Activated CD4-positive, alpha-beta T cell treated with anti-CD3 and anti-CD28 coated beads for 24 hours (primary cell): ENCODE data around the gene STOX2.
A peak's percentile ranks its signal among the peaks of the same experiment; 100 is the strongest.

Experiments used
- DNase-seq, 2 donors: peaks; one replicate each; pipeline ENCODE4 v3.0.0-alpha.2; 2020; ENCODE audit warnings: low read depth in 2 of 2

The STOX2 gene, protein sequence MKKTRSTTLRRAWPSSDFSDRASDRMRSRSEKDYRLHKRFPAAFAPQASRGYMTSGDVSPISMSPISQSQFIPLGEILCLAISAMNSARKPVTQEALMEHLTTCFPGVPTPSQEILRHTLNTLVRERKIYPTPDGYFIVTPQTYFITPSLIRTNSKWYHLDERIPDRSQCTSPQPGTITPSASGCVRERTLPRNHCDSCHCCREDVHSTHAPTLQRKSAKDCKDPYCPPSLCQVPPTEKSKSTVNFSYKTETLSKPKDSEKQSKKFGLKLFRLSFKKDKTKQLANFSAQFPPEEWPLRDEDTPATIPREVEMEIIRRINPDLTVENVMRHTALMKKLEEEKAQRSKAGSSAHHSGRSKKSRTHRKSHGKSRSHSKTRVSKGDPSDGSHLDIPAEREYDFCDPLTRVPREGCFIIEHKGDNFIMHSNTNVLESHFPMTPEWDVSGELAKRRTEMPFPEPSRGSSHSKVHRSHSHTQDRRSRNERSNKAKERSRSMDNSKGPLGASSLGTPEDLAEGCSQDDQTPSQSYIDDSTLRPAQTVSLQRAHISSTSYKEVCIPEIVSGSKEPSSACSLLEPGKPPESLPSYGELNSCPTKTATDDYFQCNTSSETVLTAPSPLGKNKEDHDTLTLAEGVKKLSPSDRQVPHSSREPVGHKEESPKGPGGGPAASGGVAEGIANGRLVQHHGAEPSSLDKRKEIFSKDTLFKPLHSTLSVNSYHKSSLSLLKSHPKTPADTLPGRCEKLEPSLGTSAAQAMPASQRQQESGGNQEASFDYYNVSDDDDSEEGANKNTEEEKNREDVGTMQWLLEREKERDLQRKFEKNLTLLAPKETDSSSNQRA (N-terminal part only)

DNA sequence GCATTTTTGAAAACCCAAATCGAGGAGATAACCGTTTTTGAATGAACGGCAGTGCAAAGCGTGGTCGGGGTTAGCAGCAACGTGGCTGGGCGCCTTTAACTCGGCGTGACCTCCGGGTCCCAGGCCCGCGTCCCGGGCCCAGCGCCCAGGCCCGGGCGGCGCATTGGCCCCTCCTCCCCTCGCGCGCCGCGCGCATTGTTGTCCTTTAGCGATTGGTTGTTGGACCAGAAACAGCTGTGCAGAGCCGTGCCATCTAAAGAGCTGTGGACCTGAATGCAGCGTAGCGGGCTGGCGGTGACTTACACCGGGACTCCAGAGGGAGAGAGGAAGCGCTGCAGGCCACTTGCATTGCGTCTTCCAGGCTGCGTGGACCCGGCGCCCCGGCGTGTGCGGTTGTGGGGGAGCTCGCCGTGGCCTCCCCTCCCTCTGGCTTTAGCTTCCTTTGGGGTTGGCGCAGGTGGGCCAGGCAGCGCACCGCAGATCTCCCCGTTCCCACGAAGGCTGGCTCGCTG lies at the start of gene STOX2:
TSS of gene STOX2 (plus strand) at position 227 of the 512 bp plus-strand sequence. CDS start 1,484 bp downstream, outside the sequence.
- DNase-seq, result peak in 1 of 2 donors; percentile 14

DNA sequence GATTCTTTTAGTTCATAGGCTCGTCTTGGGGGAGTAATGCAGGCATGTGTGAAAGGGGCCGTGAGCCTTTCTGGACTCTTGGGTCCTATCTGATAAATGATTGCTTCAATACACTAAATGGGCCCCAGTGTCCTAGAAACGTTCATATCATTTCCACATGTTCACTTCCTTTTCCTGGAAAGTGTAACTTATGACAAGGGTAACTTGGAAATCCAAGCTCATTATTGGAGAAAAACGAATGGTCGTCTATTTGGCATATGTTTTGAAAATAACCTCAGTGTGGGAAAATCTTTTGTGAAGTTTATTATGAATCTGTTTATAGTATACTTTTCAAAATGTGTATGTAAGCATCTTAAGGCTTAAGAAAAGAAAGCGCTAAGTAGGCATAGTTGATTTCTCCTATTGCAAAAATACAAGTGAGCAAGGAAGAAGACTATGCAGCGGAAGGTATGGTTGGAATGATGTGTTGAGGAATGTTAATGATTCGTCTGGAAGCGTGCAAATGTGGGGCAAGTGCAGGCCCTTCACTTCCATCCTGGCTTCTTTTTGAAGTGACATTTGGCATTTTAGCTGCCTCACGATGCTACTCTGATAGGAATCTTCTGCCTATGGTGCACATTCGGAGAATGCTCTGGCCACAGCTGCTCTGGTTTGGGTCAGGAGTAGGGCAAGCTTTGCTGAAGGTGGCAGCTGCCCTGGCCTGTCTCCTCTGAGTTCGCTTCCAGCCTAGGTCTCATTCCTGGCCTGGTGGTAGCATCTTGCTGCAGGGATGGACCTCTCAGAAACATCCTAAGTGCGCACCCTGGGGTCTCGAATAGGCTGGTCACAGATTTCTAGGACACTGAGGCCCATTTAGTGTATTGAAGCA lies 49.5 kb upstream of the STOX2 start:
- DNase-seq, result no peak

DNA sequence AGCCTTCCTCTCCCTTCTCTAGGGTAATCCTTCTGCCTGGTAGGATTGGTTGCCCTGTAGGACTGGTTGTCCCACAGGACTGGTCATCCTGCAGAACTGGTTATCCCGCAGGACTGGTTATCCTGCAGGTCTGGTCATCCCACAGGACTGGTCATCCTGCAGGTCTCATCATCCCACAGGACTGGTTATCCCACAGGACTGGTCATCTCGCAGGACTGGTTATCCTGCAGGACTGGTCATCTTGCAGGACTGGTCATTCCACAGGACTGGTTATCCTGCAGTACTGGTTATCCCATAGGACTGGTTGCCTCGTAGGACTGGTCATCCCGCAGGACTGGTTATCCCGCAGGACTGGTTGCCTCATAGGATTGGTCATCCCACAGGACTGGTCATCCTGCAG lies 48.1 kb upstream of the STOX2 start:
- DNase-seq, result no peak

DNA sequence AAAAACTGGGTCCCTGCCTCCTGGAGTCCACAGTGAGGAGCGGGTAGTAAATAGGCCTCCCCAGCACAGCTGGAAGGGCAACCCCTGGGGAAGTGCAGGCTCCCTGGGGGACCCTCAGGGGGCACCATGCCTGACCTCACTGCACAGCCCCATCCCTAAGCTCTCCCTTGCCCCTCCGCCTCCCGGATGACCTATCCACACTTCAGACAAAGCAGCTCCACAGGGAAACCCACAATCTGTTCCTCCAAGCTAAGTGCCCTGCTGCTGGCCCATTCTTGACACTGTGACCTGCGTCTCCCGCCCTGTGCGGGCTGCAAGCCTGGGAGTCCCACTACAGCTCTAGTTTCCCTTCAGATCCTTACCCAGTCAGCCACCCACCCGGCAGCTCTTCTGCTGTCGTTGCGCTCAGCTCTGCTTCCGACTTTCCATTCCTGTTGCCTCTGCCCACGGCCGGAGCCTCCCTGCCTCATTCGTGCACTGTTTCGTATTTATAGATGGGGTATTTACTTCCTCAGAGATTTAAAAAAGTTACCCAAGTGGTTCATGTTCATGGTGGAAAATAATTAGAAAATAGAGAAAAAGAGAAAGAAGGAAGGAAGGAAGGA lies 47.0 kb upstream of the STOX2 start:
- DNase-seq, result no peak

DNA sequence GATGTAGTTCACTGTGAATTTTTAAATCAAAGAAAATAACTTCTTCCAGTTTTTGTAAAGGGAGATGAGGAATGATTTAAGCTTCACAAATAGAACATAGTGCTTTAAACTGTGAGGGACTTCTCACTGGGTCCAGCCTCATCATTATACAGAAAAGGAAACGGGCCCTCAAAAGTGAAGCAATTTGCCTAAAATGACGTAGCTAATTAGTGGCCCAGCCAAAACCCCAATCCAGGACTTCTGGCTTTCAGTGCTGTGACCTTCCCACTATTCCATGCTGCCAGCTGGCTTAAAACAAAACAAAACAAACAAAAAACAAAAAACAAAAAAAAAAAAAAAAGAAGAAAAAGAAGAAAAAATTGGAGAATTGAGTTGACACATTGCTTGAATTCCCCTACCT lies 45.0 kb upstream of the STOX2 start:
- DNase-seq, result no peak

DNA sequence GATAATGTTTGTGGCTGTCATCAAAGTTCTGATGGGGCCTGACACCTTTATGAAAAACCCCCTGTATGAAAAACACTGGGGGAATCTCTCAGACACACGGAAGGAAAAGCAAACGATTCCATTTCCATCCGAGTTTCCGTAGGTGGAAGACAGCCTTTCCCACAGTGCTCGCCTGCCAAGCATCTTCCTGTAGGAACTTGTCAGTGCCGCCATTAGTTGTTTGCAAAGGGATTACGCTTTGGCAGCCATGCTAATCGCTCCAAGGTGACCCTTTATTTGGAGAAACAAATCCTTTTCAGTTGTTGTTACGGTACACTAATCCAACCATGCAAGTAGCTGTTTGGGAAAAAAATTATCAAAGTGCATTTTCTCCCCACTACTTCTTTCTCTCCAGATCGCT lies 44.4 kb upstream of the STOX2 start:
- no peak for DNase-seq

DNA sequence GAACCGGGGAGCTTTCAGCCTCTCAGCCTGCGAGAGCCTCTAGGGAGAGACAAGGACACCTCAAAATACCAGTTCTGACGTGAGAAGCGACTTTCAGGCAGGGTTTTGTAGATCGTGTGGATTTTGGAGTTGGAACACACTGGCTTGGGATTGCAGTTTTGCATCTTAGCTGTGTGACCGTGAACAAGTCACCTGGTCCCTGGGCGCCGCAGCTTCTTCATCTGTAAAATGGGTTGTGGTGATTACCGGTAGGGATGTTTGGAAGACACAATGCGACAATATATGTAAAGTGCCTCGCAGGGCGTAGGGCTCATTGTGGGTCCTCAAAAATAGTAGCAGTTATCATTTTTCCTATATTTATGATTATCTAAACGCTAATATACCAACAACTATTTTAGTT lies 43.7 kb upstream of the STOX2 start:
- no peak for DNase-seq

DNA sequence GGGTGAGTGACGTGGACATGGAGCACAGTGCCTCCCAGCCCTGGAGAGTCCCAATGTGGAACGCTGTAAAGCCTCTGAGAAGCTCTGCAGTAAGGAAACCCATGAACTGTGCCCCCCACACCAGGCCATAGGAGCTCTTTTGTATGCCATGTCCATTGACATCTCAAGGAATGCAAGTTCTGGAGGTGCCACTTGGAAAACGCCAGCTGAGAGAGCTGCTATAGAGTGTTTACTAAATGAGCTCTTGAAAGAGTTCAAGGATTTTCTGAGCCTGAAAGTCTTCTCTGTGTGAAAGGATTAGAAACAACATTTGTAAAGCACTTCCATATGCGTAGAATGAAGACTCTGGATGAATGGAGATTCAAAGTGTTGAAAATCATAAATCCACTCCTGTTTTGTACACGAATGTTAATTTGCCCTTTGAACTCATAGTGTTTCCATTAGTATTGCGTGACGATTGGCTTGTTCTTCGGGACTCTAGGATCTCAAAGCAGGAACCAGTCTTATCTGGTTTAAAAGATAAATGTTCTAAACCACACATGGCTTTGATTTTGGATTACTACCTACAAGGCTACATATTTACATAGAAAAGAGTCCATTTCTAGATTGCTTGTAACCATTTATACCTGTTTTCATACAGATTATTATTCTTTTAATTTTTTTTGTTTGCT lies 41.8 kb upstream of the STOX2 start:
- DNase-seq, result no peak

DNA sequence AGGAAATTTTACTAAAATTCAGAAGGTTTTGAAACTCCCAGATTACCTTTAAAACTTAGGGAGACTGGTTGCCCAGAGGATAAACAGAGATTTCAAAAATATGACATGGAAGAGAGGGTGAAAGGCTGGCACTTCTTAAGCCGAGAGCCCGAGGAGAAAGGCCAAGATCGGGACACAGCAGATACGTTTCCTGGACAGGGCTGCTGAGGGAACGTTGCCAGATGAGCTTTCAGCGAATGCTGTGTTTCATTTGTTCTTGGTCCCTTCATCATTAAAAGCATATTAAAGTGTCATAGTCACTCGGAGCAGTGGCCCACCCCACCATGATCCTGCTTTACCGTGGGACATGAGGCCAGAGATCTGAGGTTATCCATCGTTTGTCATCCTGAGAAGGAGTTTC lies 37.9 kb upstream of the STOX2 start:
- DNase-seq, result no peak

DNA sequence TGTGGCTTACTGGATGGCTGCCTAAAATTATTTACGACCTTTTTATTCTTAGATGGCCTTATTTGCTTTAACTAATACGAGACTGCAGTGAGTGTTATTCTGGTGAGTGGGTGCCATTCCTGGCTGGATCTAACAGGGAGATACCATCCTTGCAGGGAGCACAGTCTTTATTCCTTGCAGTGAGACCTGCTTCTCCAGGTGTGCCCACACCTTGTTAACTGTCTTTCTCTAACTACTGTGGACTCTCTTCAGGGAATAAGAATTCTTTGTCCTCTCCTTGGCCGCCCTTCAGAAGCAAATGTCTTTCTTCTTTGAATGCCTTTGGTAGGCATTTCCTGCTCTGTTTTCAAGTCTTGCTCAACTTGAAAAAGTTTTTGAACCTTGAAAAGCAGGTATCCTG lies 34.1 kb upstream of the STOX2 start:
- DNase-seq, result no peak

DNA sequence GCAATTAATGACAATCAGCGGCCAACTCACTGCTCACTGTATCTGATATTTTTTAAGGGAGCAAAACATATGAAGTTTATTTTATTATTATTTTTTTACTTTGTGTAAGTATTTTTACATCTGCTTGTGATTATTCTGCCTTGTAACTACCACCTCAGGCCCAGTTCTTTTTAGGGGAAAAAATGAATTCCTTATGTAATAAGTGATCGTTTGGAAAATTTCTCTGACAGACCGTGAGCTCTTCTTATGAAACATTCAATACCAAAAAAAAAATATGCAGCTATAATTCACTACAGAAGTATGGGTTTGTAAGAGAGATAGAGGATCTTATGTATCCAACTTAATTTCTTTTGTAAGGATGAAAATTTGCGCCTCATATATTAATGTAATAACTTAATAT lies 33.5 kb upstream of the STOX2 start:
- DNase-seq, result no peak

DNA sequence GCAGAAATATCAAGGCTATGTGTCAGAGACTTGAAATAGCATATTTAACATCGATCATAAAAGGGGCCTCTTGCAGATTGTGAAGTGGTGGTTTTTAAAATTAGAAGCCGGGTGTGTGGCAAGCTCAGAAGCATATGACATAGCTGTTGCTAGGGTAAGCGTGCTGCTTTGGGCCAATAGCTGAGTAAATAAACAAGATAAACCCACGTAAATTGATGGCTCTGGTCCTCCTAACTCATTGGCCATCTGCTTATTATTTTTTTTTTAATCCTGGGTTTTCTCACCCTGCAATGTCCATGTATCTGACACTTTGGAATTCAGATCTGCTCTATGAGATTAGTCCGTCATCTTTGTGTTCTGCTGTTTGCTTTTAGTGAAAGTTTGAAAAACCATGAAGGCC lies 32.6 kb upstream of the STOX2 start:
- no peak for DNase-seq

DNA sequence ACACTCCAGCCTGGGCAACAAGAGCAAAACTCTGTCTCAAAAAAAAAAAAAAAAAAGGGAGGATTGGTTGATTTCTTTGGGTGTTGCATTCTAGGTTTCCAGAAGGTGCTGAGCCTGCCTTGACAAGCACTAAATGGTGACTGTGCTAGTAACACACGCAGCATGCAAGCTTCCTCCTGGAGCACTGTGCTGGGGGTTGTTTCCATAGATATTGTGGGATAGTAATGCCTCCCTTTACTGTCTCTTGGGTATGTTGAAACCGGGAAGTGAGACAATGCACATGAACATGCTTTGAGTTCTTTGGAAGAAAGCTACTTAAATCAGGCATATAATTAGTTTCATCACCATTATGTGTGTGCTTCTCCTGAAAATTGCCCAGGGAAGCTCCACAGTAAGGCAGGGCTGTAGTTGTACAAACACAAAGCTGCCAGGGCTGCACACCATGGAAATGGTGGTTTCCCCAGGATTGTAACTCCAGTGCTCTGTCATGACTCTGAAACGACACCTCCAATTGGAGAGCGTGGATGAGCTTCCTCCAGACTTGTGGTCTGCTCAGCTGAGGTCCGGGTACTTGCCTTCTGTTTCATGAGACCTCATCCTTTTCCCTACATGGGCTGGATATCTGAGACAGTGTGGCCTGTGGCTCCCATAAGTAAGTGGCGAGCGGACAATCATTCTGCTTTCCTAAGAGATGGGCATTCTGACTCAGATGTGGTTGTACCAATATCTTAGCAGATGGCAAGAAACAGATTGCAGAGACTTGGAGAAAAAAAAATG lies 31.5 kb upstream of the STOX2 start:
- DNase-seq, result no peak

DNA sequence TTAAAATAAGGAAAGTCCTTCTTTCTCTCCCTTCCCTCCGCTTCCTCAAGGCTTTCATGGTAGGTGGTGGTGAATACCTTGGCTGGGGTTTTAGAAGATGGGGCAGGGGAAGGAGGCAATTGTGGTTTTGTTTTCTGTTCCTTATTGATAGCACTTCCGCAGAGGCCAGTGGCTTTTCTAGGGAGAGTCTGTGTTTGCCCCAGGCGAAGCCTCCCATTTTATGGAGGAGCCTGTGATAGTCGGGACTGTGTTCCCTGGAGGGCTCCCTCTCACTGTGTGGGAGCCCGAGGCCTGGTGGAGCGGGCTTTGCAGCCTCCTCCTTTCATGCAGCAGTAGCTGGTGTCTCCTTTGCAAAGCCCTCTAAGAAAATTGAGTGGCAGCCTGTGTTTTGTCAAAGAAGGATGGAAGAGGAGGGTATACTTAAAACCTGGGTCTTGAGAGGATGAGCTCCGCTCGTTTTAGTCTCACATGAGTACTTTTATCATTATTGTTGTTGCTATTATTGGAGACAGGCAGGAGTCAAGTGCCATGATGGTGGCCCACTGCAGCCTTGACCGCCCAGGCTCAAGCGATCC lies 29.8 kb upstream of the STOX2 start:
- no peak for DNase-seq

DNA sequence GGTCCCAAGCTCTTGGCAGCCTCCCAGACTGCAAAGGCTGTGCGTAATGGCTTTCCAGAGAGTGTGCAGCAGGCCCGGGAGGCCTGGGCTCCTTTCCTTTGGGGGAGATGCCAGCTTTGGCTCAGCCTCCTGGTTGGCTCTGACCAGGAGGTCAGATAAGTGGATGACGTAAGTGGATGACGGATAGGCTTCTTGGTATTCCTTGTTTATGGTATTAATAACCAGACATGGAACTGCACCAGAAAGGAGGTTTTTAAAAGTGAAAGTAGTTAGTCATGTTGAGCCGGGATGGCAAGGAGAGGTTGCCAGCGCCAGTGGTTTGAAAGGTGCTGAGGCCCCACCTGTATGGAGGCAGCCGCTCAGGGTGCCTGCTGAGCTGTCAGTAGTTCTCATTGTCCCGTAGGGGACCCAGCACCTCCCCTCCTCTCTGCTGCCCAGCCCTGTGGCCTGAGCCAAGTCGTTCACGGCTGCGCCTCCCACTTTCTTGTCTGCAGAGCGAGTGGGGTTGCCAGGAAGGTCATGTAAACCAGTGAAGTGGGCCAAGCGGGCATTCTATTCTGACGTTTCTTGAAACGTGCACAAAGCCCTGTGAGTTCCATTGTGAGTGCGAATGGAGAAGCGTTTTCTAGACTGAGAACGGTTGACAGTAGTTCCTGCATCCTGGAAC lies 28.7 kb upstream of the STOX2 start:
- no peak for DNase-seq

DNA sequence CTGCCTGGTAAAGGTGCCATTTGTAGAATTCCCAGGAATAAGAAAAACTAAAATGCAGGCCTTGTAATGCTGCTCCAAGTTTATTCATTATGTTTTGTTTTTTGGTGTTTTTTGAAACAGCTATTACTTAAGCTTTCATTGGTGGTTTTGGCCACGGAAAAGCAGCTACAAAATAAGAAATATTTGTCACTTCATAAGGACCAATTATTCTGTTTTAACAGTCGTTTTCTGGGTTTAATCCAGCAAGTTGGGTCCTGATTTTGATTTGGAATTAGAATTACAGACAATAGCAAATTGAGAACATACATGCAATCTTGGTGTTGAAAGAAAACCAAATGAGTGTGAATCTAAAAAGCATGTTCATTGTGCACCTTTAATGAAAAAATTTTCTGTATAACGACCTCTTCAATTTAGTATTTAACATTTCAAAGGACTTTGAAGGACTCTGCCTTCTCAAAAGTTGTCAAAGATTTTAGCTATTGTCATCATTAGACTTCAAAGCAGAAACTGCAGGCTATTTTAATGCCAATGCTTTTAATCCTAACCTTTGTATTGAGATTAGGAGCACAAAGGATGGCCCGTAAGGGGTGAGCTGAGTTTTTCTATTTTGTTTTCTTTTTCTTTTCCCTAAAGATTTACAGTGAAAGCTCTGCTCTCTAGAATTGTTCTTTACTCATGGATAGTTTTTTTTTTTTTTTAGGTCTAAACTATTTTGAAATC lies 26.7 kb upstream of the STOX2 start:
- DNase-seq, result no peak

DNA sequence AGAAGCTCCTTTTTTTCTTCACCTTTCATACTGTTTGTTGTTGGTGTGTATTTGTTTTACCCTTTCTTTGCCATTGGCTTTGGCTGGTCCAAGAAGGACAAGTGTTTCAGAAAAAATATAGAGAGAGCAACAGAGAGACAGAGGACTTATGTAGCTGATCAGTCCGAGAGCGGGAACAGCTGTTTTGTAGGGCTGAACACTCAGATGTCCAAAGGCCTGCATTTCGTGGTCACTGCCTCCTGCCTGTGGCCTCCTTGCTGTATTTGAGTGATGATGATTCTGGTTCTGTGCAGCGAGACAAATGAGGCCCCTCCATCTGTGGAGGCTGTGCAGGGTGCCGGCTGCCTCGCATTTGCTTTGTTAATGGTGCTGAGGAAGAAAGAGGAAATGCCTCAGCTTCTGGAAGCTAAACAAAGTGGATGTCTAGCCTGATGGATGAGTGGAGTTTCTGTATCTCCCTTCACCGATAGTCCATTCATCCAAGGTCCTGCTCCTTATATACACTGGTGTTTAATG lies 19.8 kb upstream of the STOX2 start:
- DNase-seq, result no peak

DNA sequence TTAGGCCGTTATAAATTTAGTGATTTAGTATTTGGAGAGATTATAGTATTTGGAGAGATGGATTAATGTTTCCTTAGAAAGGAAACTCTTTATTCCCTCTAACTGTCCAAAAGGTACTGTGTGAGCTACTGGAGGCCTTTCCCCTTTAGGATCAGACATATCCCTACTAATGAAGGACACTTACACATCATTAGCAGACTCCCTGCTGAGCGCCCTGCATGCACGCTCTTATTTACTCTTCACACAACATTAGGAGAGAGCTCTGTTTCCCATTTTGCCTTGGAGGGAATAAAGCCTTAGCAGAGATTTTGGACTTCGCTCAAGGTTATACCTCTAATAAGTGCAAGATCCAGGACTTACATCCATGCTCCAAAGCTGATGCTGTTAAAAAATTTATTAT lies 17.8 kb upstream of the STOX2 start:
- no peak for DNase-seq
